Skeletal muscle tissue (tissue), 4 donors: Measurements from ENCODE around the gene YBX3. TPM values are rescaled to one million over a fixed set of nuclear protein-coding genes. Genes with fewer than 3 reads are reported as not detected.

ENCODE experiments used
- H3K27ac ChIP-seq: one replicate; pipeline ENCODE4 v1.7.0; 2013; ENCODE audit warnings: mild to moderate bottlenecking, low read depth, low read length, inconsistent platforms
- H3K27me3 ChIP-seq, 3 donors: one replicate each; pipeline ENCODE4 v1.7.0; 2013; ENCODE audit warnings: low read length in 3 of 3; ENCODE audit not compliant: control insufficient read depth in 3 of 3, insufficient read depth in 3 of 3
- H3K36me3 ChIP-seq, 3 donors: one replicate each; pipeline ENCODE4 v1.7.0; 2013; ENCODE audit warnings: low read length in 3 of 3; ENCODE audit not compliant: control insufficient read depth in 3 of 3, insufficient read depth in 3 of 3
- H3K4me1 ChIP-seq, 3 donors: one replicate each; pipeline ENCODE4 v1.7.0; 2013; ENCODE audit warnings: low read length in 3 of 3, mild to moderate bottlenecking in 3 of 3; ENCODE audit not compliant: control insufficient read depth in 3 of 3, insufficient read depth in 3 of 3
- H3K4me3 ChIP-seq, 3 donors: one replicate each; pipeline ENCODE4 v1.7.0; 2013; ENCODE audit warnings: low read length in 3 of 3
- H3K9ac ChIP-seq, 3 donors: one replicate each; pipeline ENCODE4 v1.7.0; 2013; ENCODE audit warnings: low read length in 3 of 3, mild to moderate bottlenecking in 3 of 3, moderate library complexity in 2 of 3, low read depth in 1 of 3
- H3K9me3 ChIP-seq, 3 donors: one replicate each; pipeline ENCODE4 v1.7.0; 2013; ENCODE audit warnings: low read length in 3 of 3; ENCODE audit not compliant: control insufficient read depth in 3 of 3
- total RNA-seq: library from RNA; depleted of rRNA; stranded (reverse); fragments of >200 nt; gene quantifications from one replicate; pipeline ENCODE4 v1.2.3, GENCODE V29; 2014
- donor health status: Osteomylitis.

Gene YBX3
- total RNA-seq, 1 donor from 2014 or later: 172 TPM

DNA sequence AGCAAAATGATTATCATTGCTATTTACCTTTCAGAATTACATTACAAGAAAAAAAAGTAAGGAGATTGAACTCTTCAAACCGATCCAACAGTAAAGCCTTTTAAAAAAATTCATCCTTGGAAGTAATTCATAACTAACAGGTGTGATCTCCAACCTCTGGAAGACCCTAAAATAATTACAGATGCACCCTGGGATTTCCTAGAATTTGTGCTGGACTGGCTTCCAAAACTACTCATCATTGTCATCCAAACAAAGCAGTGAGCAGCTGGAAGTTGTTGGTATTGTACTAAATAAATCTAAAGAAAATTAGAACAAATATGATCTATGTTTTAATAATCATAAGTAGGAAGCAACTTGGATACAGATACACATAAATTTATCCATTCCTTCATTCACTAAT, 1.9 kb upstream of the YBX3 start:
- H3K36me3 ChIP-seq: peaks cover 0 to 3% (median 0%) of the 10 kb centered on the region in 3 donors
- H3K4me3 ChIP-seq: no peak overlapping the region
- no peaks in the 10 kb centered on the region for H3K27me3 ChIP-seq
- H3K9ac ChIP-seq: no peak overlapping the region
- H3K9me3 ChIP-seq: no peaks in the 10 kb centered on the region
- no peak overlapping the region for H3K27ac ChIP-seq
- H3K4me1 ChIP-seq: peaks cover 0 to 15% (median 9%) of the 10 kb centered on the region in 3 donors

DNA sequence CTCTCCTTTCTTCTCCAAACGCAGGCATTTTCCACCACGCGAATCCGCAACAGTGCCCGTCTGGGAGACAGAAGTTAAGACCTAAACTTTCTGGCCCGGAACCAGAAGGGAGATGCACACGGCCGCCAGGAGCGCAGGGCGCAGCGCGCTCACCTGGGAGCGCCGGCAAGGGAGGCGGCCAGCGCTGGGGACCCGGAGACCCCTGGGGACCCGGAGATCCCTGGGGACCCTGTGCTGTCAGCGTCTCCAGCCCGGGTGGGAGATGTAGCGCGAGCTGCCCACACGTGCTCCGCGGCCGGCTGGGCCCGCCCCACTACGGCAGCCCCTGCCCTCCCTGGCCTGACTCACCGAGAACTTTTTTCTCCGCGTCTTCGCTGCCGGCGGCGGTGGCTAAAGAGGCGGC, 620 bp downstream of the YBX3 start:
- Histone ChIP-seq H3K4me1 (peaks cover 6 to 28% (median 12%) of the 10 kb centered on the region in 3 donors), H3K36me3 (peaks cover 0 to 3% (median 0%) of the 10 kb centered on the region in 3 donors), H3K9ac (peak overlapping the region; percentile 95 to 99 (median 99)), H3K27me3 (no peaks in the 10 kb centered on the region), H3K9me3 (no peaks in the 10 kb centered on the region), H3K4me3 (peak overlapping the region; percentile 82 to 99 (median 94)), H3K27ac (peak overlapping the region; percentile 100)

DNA sequence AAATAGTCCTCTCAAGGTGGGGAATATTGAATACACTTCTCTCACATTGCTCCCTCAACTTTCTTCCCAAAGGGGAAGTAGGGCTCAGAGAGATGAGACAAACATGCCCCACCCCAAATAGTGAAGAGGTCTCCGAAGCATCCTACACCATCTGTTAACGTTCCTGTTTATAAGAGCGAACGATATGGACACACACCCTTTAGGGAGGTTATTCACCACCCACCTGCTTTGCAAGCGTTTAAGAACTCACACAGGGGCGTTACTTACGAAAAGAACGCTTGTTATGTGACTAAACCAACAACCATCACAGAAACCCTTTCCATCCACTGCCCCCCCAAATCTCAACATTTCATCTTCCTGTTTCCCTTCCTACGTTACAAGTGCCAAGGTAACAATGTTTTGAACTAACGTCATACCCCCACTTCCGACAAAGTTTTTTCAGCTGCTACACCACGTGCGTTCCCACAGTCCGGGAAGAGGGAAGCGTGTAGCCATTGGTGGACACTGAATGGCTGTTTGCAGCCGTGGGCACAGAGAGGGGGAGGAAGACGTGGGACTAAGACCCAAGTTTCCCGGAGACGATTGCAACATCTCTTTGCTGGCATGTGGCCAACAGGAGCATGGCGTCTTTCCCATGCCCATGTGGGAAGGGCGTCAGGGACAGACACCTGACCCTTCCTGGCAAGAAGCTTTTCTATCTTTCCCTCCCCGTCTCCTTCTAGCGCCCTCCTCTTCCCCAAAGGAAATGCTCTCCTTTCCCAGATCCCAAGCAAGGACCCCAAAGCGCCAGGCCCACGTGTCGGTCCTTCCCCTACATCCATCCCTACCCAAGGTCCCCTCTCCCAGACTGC, 1.2 kb downstream of the YBX3 start:
- Histone ChIP-seq H3K9me3 (no peaks in the 10 kb centered on the region), H3K9ac (peak overlapping the region; percentile 95 to 99 (median 99)), H3K4me3 (peak overlapping the region; percentile 82 to 99 (median 94)), H3K27me3 (no peaks in the 10 kb centered on the region), H3K27ac (peak overlapping the region; percentile 100), H3K36me3 (peaks cover 0 to 3% (median 2%) of the 10 kb centered on the region in 3 donors), H3K4me1 (peaks cover 12 to 34% (median 12%) of the 10 kb centered on the region in 3 donors)

DNA sequence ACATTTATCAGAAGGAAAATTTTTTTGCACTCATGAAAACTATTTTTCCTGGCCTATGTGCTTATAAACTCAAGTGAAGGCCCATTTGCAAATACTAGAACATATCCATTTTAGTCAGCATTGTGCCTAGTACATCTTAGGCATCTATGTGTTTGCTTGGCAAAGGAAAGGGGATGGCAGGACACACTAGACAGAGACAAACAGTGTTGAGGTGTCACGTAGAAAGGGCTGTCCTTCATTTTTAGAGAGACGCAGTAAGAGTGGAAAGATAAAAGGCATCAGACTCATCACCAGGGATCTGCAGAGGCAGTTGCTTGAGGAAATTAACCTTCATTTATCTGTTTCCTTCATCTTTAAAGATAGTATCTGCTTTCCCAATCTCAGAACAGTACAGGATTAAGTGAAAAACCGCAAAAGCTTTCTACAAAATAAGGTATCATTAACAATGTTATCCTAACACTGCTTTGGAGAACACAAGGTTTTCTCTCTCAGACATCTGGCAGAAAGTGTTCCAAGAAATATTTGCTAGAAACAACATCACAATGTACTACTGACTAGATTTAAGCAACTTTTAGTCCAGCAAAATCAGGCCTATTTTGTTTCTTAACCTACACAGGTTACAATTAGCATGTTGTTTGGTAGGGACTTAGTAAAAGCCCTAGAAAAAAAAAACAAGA, 2.0 kb downstream of the YBX3 start:
- no peaks in the 10 kb centered on the region for H3K27me3 ChIP-seq
- peak overlapping the region; percentile 82 to 99 (median 94) for H3K4me3 ChIP-seq
- peaks cover 15 to 42% (median 19%) of the 10 kb centered on the region in 3 donors for H3K4me1 ChIP-seq
- H3K27ac ChIP-seq: peak overlapping the region; percentile 100
- peaks cover 0 to 3% (median 2%) of the 10 kb centered on the region in 3 donors for H3K36me3 ChIP-seq
- H3K9me3 ChIP-seq: no peaks in the 10 kb centered on the region
- peak overlapping the region; percentile 95 to 99 (median 99) for H3K9ac ChIP-seq

DNA sequence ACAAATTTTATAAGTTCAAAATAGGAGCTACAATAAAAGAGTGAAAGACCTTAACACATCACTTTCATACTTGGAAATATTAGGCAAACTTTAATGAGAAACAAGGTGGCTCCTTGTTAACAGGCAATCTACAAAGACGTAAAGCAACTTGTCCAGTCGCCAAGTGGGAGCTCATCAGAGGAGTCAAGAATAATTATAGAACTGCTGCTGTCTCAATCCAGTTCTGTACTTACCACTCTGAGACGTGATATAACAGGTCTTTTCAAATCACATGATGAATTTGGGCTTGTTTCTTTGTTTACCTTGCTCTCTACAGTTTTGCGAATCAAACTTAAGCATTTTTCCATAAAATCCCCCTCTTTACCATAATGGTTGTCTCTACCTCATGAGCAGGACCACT, 3.6 kb downstream of the YBX3 start:
- H3K4me1 ChIP-seq: peaks cover 16 to 43% (median 23%) of the 10 kb centered on the region in 3 donors
- peak overlapping the region; percentile 100 for H3K27ac ChIP-seq
- H3K9me3 ChIP-seq: no peaks in the 10 kb centered on the region
- H3K4me3 ChIP-seq: peak overlapping the region; percentile 63 to 99 (median 82)
- peak overlapping the region; percentile 95 to 99 (median 99) for H3K9ac ChIP-seq
- H3K27me3 ChIP-seq: no peaks in the 10 kb centered on the region
- peaks cover 8 to 9% (median 8%) of the 10 kb centered on the region in 3 donors for H3K36me3 ChIP-seq

DNA sequence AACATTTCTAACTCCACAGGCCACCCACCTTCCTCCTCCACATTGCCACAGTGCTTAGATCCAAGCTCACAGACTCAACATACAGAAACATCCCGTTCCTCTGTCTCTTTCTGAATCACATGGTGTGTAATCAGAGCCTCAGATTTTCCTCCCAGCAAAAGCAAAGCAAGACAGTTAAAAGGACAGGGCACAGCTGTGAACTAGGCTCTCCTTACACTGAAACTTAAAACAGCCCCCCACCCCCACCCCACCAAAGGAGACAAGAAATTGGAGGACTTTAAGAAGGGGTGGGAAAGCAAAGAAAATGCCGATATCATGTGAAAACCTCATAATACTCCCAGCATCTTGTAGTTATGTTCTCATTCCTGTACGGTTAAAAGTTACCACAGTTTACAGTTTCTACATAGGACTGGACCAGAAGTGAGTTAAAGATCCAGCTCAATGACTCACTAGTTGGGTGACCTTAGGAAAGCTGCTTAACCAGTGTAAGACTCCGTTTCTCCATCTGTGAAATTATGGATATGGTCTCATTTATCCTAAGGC, 4.8 kb downstream of the YBX3 start:
- peaks cover 12 to 42% (median 28%) of the 10 kb centered on the region in 3 donors for H3K4me1 ChIP-seq
- H3K9ac ChIP-seq: peak overlapping the region; percentile 88 to 99 (median 95)
- H3K9me3 ChIP-seq: no peaks in the 10 kb centered on the region
- peaks cover 11 to 18% (median 17%) of the 10 kb centered on the region in 3 donors for H3K36me3 ChIP-seq
- H3K27ac ChIP-seq: peak overlapping the region; percentile 100
- peak overlapping the region; percentile 63 to 99 (median 82) for H3K4me3 ChIP-seq
- no peaks in the 10 kb centered on the region for H3K27me3 ChIP-seq

DNA sequence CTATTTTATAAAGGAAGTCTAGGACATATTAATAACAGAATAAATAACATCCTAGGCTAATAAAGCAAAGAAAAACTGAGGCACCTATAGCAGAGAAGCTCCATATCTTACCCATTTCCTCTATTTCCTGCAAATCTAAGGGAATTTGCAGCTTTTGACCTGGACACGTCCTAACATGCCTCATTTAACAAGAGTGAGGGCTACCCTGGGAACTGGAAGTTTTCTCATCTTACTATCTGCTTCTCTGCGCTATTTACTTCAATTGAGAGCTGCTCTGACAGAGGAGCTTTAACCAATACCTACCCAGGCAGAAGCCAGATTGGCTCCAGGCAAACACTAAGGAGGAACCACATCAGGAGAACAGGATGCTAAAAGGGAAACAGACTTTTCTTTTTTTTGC, 5.7 kb downstream of the YBX3 start:
- Histone ChIP-seq H3K4me1 (peaks cover 13 to 46% (median 36%) of the 10 kb centered on the region in 3 donors), H3K27me3 (no peaks in the 10 kb centered on the region), H3K36me3 (peaks cover 15 to 24% (median 24%) of the 10 kb centered on the region in 3 donors), H3K27ac (peak overlapping the region; percentile 100), H3K9me3 (no peaks in the 10 kb centered on the region), H3K4me3 (peak overlapping the region; percentile 63 to 99 (median 82)), H3K9ac (peak overlapping the region; percentile 88 to 99 (median 95))

DNA sequence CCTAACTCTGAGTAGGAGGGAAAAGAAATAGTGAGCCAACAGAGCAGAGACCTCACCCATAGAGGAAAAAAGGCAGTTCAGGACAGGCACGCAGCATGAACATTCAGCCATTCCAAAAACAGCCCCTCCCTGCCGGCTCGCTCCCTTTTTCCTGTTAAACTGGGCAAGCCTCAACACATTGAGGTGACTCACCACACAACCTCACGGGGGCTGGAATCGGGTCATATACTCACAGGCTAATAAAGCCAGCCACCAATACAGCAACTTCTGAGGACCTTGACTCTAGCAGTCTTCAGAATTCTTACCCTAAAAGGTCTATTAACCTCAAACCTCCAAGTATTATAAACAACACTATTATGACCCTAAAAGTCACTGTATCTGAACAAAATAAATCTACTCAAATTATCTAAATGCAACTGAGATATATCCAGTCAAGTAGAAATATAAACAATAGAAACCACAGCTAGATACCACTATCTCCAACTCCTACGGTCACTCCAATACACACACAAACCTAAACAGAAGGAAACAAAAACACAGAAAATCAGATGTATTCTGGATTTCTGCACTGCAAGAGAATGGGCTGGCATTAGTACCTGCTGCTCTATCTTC, 6.3 kb downstream of the YBX3 start:
- Histone ChIP-seq H3K27ac (peak overlapping the region; percentile 100), H3K36me3 (peaks cover 15 to 30% (median 30%) of the 10 kb centered on the region in 3 donors), H3K9ac (peak overlapping the region; percentile 88 to 99 (median 95)), H3K4me3 (peak overlapping the region; percentile 63 to 99 (median 82)), H3K27me3 (no peaks in the 10 kb centered on the region), H3K4me1 (peaks cover 13 to 46% (median 42%) of the 10 kb centered on the region in 3 donors), H3K9me3 (no peaks in the 10 kb centered on the region)

DNA sequence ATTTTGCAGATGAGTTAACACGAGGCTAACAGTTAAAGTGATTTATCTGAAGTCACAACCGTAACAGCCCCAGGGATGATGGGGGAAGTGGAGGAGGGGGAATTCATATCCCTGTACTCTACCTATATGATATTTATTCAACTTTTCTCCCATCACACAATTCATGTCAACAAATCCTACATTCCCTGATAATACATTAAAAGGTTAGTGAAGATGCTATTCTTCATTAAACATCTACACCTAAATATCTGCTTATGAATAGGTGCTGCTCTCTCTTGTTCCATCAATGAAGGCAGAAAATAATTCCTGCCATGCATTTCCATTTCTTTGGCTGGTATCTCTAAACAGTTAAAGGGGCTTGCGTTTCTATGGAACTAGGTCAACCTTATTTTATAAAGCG, 6.8 kb downstream of the YBX3 start:
- peaks cover 15 to 35% (median 33%) of the 10 kb centered on the region in 3 donors for H3K36me3 ChIP-seq
- H3K27ac ChIP-seq: peak overlapping the region; percentile 100
- no peaks in the 10 kb centered on the region for H3K9me3 ChIP-seq
- peak overlapping the region; percentile 58 to 99 (median 82) for H3K4me3 ChIP-seq
- peaks cover 13 to 46% (median 42%) of the 10 kb centered on the region in 3 donors for H3K4me1 ChIP-seq
- no peaks in the 10 kb centered on the region for H3K27me3 ChIP-seq
- H3K9ac ChIP-seq: peak overlapping the region; percentile 88 to 99 (median 95)
